GM21381 (cell line): ENCODE data around the gene PSMA6.
A peak's percentile ranks its signal among the peaks of the same experiment; 100 is the strongest.
"Not testable (repeated sequence)": the region's sequence is repeated elsewhere in the genome, so short reads cannot be mapped to it uniquely, and the experiment has no call there.

Experiments used
- ATAC-seq: cut with Tn5 transposase; IDR thresholded peaks from one replicate; pipeline ENCODE4 v1.9.1; 2021; ENCODE audit warnings: mild to moderate bottlenecking, moderate library complexity; ENCODE audit not compliant: unreplicated experiment

Gene PSMA6

GRCh38 chr14:35284506-35284905 is 7.7 kb upstream of the PSMA6 start:
- no peak for ATAC-seq

DNA sequence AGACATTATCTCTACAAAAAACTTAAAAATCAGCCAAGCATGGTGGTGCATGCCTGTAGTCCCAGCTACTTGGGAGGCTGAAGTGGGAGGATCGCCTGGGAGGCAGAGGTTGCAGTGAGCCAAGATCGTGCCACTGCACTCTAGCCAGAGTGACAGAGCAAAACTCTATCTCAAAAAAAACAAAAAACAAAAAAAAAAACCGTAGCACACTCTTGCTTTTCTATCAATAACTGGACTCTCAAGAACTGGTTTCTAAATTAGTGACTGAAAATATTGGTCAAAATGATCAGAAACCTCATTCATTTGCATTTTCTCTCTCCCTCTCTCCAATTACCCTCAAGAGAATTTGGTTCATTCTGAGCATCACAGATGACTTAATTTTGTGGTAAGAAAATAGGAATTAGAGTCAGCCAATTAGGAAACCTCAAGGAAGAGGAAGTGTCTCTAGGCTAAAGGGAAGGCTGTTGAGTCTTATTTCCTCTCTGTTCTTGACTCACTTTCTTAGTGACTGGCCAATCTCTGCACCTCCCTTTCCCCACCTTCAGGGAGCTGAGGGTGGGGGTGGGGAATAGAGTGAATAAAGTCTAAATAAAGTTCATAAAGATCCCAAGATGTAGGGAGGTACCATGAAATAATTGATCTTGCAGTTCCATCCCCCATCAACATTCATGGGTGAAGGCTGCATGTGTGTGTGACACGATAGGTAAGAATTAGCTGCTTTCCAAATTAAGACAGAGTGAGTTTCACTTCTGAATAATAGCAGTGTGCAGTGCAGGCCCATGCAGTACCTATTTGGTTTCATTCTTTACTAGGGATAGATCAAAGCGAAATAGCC is 6.8 kb upstream of the PSMA6 start:
- peak; percentile 63 for ATAC-seq

- ATAC-seq, result peak; percentile 11
These were observed 6.1 kb upstream of the PSMA6 start for GRCh38 chr14:35286003-35286600.

- ATAC-seq, result no peak
These were observed 5.5 kb upstream of the PSMA6 start for GRCh38 chr14:35286707-35287106.

DNA sequence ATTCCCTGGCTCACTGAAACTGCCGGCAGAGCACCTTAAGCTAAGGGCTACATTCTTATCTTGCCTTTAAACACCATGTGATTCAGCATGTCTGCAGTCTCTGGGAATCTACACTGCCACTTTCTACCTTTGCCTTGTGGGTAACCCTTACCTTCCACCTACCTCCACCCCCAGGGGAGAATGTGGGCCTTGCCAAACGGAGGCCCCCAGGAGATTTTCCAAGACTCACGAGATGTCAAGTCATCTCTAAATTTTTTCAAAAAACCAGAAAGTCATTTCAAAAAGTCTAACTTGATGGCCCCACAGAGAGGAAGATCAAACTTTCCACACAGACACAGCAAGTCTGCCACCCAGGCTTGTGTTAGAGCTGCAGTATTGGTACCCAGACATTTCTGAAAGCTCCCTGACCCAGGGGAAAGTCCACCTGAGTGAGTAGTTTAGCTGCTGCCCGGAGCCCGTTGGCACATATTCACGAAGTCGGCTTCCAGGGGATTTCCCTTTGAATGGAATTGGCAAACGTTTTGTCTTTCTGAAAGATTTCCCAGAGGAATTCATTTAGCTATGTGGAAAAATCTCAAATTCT is 4.7 kb upstream of the PSMA6 start:
- ATAC-seq, result no peak

GRCh38 chr14:35289623-35290022 is 2.6 kb upstream of the PSMA6 start:
- no peak for ATAC-seq

GRCh38 chr14:35292770-35293561 is 784 bp downstream of the PSMA6 start:
- no peak for ATAC-seq

GRCh38 chr14:35295845-35296161 is 3.6 kb downstream of the PSMA6 start:
- ATAC-seq, result no peak

DNA sequence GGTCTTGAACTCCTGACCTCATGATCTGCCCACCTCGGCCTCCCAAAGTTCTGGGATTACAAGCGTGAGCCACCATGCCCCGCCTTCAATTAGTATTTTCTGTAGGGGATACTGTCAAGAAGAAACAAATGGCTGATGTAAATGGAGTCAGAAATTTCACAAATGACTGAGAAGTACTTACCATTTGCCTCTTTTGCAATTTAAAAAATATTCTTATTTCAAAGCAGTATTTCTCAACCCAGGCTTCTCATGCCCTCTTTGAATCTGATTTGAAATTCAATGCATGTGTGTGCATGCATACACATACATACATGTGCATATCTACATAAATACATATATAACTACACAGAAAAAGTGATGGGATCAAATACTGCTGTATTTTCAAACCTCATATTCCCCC is 4.4 kb downstream of the PSMA6 start:
- no peak for ATAC-seq

GRCh38 chr14:35297706-35298105 is 5.5 kb downstream of the PSMA6 start:
- ATAC-seq, result no peak

DNA sequence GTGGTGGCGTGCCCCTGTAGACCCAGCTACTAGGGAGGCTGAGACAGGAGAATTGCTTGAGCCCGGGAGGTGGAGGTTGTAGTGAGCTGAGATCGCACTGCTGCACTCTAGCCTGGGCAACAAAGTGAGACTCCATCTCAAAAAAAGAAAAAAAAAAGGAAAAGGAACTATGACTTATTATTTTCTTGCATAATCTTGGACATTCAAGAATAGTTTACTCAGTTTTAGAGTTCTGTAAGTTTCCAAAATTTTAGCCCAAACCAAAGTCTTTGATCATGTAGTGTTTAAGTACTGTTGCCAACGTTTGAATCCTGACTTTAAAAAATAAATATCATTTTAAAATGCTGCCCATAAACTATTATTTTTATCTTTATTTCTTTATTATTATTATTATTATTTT is 6.2 kb downstream of the PSMA6 start:
- no peak for ATAC-seq

- no peak for ATAC-seq
These were observed 7.5 kb downstream of the PSMA6 start for GRCh38 chr14:35299708-35300107.

DNA sequence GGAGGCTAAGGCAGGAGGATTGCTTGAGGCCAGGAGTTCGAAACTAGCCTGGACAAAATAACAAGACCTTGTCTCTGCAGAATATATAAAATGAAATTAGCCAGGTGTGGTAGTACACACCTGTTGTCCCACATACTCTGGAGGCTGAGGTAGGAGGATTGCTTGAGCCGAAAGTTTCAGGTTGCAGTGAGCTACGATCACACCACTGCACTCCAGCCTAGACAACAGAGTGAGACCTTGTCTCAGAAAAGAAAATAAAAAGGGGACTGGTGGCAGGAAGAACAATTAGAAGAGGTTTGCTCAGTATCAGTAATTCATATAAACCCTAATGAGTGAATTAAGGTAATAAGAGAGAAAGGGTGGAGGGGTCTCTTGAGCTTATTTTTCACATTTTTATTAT is 8.0 kb downstream of the PSMA6 start:
- ATAC-seq, result no peak

DNA sequence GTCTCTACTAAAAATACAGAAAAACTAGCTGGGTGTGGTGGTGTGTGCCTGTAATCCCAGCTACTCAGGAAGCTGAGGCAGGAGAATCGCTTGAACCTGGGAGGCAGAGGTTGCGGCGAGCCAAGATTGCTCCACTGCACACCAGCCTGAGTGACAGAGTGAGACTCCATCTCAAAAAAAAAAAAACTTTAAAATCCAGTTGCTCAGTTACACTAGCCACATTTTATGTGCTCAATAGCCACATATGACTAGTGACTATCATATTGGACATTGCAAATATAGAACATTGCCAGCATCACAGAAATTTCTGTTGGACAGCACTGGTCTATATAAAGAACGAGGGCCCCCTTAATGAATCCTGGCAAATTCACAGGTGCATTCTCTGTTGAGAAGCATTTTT is 9.2 kb downstream of the PSMA6 start:
- not testable (repeated sequence) for ATAC-seq

DNA sequence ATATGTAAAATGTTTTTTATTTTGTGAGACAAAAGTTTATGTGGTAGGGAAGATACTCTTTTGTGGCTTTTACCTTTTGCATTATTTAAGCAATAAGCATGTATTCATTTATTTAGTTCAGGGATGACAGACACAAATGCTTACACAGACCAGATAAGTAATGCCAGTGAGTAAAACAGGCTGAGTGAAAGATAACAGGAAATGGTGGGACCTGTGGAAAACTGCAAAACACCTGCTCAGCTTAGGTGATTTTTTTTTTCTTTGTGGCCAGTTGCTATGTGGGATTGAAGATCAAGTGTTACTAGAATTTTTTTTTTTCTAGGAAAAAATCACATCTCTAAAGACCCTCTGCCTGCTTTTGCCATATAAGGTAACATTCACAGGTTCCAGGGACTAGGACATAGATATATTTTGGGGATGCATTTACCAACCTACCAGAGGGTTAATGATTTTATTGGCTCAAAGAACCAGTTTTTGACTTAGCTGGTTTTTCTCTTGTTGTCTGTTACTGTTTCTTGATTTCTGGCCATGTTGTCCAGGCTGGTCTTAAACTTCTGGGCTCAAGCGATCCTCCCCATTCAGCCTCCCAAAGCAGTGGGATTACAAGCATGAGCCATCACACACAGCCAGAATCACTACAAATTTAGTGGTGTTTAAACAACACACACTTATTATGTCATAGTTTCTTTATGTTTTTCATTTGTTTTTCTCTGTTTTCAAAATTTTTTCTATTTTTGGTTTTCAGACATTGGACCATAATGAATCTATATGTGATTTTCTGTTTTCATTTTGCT is 9.8 kb downstream of the PSMA6 start:
- ATAC-seq, result no peak

- ATAC-seq, result no peak
These were observed 11.2 kb downstream of the PSMA6 start for GRCh38 chr14:35303149-35303935.

- no peak for ATAC-seq
These were observed 12.8 kb downstream of the PSMA6 start for GRCh38 chr14:35304812-35305462.

DNA sequence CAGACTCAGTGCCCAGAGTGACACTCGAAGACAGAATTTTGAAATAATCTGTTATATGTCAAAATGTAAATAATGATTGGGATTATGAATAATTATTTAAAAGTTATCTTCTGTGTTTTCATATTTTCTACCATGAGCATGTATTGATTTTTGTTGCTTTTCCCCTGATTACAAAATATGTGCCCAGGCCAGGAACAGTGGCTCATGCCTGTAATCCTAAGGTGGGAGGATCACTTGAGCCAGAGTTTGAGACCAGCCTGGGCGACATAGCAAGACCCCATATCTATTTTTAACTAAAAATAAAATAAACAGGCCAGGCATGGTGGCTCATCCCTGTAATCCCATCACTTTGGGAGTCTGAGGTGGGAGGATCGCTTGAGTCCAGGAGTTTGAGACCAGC is 13.5 kb downstream of the PSMA6 start:
- no peak for ATAC-seq

DNA sequence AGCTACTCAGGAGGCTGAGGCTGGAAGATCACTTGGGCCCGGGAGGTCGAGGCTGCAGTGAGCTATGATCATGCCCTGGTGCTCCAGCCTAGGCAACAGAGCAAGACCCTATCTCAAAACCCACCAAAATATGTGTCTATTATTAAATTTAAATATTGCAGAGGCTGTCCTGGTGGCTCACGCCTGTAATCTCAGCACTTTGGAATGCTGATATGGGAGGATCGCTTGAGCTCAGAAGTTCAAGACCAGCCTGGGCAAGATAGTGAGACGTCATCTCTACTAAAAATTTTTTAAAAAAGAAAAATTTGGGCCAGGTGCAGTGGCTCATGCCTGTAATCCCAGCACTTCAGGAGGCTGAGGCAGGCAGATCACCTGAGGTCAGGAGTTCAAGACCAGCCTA is 13.9 kb downstream of the PSMA6 start:
- ATAC-seq, result no peak

GRCh38 chr14:35317820-35318219 is 25.6 kb downstream of the PSMA6 start:
- no peak for ATAC-seq
